Measurements from ENCODE around the gene SASH1. TPM values are rescaled to one million over a fixed set of nuclear protein-coding genes. Genes with fewer than 3 reads are reported as not detected.
"Not testable (repeated sequence)": the region's sequence is repeated elsewhere in the genome, so short reads cannot be mapped to it uniquely, and the experiment has no call there.

Gene SASH1
- total and polyA plus RNA-seq, 2 donors, result 19.9 to 92.2 TPM

GRCh38 chr6:148585641-148586040 is 243.0 kb downstream of the SASH1 start:
- H3K4me3 ChIP-seq (ENCODE audit: low read depth, low read length); H3K4me1 ChIP-seq (ENCODE audit: insufficient read depth); H3K27ac ChIP-seq (ENCODE audit: low read depth); DNase-seq (ENCODE audit: extremely low spot score); H3K36me3 ChIP-seq (ENCODE audit: insufficient read depth): not testable (repeated sequence)
- WGBS, result 92% methylated on average over 1 of the region's 1 CpG

GRCh38 chr6:148590883-148591282 is 248.2 kb downstream of the SASH1 start:
- 91% methylated on average over 6 of the region's 6 CpGs for WGBS
- Histone ChIP-seq H3K4me3 (ENCODE audit: low read depth, low read length) (no peak overlapping the region), H3K27ac (ENCODE audit: low read depth) (no peak overlapping the region), H3K36me3 (ENCODE audit: insufficient read depth) (no peaks in the 10 kb centered on the region), H3K4me1 (ENCODE audit: insufficient read depth) (no peaks in the 10 kb centered on the region)
- DNase-seq (ENCODE audit: extremely low spot score), result no peak

- DNase-seq (ENCODE audit: extremely low spot score), result no peak
- Histone ChIP-seq H3K27ac (ENCODE audit: low read depth) (no peak overlapping the region), H3K36me3 (ENCODE audit: insufficient read depth) (no peaks in the 10 kb centered on the region), H3K4me1 (ENCODE audit: insufficient read depth) (no peaks in the 10 kb centered on the region), H3K4me3 (ENCODE audit: low read depth, low read length) (no peak overlapping the region)
Observed at GRCh38 chr6:148591656-148592055, 249.0 kb downstream of the SASH1 start.

DNA sequence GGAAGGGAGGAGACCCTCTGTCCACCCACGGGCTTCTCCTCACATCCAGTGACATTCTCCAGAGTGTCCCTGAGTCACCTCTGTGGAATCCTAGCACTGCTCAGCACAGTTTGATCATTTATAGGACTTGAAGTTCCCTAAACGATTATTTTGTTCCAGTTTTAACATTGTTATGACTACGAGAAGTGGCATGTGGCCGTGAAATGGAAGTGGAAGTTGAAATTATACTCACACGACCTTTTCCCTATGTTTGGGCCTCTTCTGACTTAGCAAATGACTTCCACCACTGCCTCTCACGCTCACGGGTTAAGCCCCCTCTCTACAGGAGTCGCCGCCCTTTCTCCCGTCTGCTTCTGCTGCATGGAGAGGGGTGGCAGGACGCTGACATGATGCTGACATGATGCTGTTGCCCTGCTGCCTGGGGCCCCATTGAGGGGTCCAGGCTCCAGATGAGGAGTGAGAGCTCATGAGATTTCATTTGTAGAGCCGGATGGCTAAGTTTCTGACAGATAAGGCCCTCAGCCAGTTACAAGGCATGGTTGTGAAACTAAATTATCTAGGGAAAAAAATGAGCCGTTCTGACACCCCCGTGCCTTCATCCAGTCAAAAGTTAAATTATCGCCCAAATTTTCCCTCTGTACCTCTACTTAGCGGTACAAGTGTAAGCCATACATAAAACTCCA is 250.6 kb downstream of the SASH1 start:
- Histone ChIP-seq H3K27ac (ENCODE audit: low read depth) (no peak overlapping the region), H3K4me3 (ENCODE audit: low read depth, low read length) (no peak overlapping the region), H3K4me1 (ENCODE audit: insufficient read depth) (no peaks in the 10 kb centered on the region), H3K36me3 (ENCODE audit: insufficient read depth) (no peaks in the 10 kb centered on the region)
- whole genome bisulfite sequencing, result 65% methylated on average over 16 of the region's 16 CpGs
- DNase-seq (ENCODE audit: extremely low spot score), result no peak

GRCh38 chr6:148593813-148594170 is 251.2 kb downstream of the SASH1 start:
- Histone ChIP-seq H3K4me3 (ENCODE audit: low read depth, low read length) (no peak overlapping the region), H3K27ac (ENCODE audit: low read depth) (no peak overlapping the region), H3K4me1 (ENCODE audit: insufficient read depth) (no peaks in the 10 kb centered on the region), H3K36me3 (ENCODE audit: insufficient read depth) (no peaks in the 10 kb centered on the region)
- no peak for DNase-seq (ENCODE audit: extremely low spot score)
- 75% methylated on average over 6 of the region's 6 CpGs for WGBS

GRCh38 chr6:148595550-148595949 is 252.9 kb downstream of the SASH1 start:
- WGBS, result 94% methylated on average over 6 of the region's 6 CpGs
- H3K27ac ChIP-seq (ENCODE audit: low read depth), result no peak overlapping the region
- H3K4me1 ChIP-seq (ENCODE audit: insufficient read depth), result no peaks in the 10 kb centered on the region
- no peak overlapping the region for H3K4me3 ChIP-seq (ENCODE audit: low read depth, low read length)
- H3K36me3 ChIP-seq (ENCODE audit: insufficient read depth), result no peaks in the 10 kb centered on the region
- no peak for DNase-seq (ENCODE audit: extremely low spot score)

- no peaks in the 10 kb centered on the region for H3K36me3 ChIP-seq (ENCODE audit: insufficient read depth)
- WGBS, result 86% methylated on average over 3 of the region's 3 CpGs
- no peak for DNase-seq (ENCODE audit: extremely low spot score)
- no peak overlapping the region for H3K27ac ChIP-seq (ENCODE audit: low read depth)
- no peaks in the 10 kb centered on the region for H3K4me1 ChIP-seq (ENCODE audit: insufficient read depth)
- H3K4me3 ChIP-seq (ENCODE audit: low read depth, low read length), result no peak overlapping the region
Observed at GRCh38 chr6:148596891-148597455, 254.3 kb downstream of the SASH1 start.

DNA sequence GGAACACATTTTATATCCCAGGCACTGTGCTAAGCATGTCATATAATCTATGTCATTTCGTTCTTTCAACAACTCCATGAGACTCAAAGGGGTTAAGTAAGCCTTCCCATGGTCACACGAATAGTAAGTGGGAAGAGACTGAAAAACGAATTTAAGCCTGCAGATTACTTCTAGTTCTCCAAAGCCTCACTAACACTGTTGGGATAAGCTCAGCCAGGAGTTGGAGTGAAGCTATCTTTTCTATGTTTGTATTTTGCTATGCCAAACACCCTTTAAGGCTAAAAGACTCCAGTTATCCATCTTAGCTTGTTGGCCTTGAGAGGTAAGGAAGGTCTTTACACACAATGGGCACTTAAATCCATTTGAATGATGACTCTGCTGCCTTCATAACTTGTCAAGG is 256.1 kb downstream of the SASH1 start:
- no peak for DNase-seq (ENCODE audit: extremely low spot score)
- Histone ChIP-seq H3K4me3 (ENCODE audit: low read depth, low read length) (no peak overlapping the region), H3K27ac (ENCODE audit: low read depth) (no peak overlapping the region), H3K4me1 (ENCODE audit: insufficient read depth) (no peaks in the 10 kb centered on the region), H3K36me3 (ENCODE audit: insufficient read depth) (no peaks in the 10 kb centered on the region)
- 32% methylated on average over 3 of the region's 3 CpGs for whole genome bisulfite sequencing

DNA sequence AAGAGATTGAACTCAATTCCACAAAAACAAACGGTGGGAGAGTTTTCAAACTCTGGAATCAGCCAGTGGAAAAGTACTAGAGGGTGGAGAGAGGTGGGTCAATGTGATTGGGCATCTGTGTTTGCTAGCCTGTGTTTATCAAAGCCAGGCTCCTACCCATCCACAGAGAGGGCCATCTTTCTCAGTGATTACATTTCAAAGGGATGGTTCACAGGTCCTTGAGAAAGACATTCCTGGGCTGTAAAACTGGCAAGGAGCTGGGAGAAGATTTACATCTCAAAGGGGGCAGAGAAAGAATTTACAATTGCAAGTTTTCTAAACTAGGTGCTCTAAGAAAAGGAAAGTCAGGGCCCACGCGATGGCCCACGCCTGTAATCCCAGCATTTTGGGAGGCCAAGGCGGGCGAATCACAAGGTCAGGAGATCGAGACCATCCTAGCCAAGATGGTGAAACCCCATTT is 257.4 kb downstream of the SASH1 start:
- Histone ChIP-seq H3K4me1 (ENCODE audit: insufficient read depth) (no peaks in the 10 kb centered on the region), H3K4me3 (ENCODE audit: low read depth, low read length) (no peak overlapping the region), H3K36me3 (ENCODE audit: insufficient read depth) (no peaks in the 10 kb centered on the region), H3K27ac (ENCODE audit: low read depth) (no peak overlapping the region)
- WGBS, result 65% methylated on average over 7 of the region's 7 CpGs
- DNase-seq (ENCODE audit: extremely low spot score), result no peak

Small RNA genes within 50 kb of the gene (small RNA-seq; reads per million reads assigned to genes)
- gene SNRPEP6, result not detected
